GM12873 (cell line): ENCODE measurements around the gene OSR1.

Experiments used
- CTCF ChIP-seq: IDR thresholded peaks from 2 replicates; pipeline ENCODE4 v1.5.1; 2012; ENCODE audit warnings: low read depth, mild to moderate bottlenecking, moderate library complexity, low read length, control low read depth; ENCODE audit not compliant: insufficient read depth; ENCODE audit errors: missing control alignments

OSR1 gene

GRCh38 chr2:19352946-19353720 lies 5.3 kb downstream of the OSR1 start:
- TF ChIP-seq CTCF: no peak

GRCh38 chr2:19351899-19352697 lies 6.3 kb downstream of the OSR1 start:
- no peak for TF ChIP-seq CTCF

- no peak for TF ChIP-seq CTCF
Observed at GRCh38 chr2:19351499-19351898, 6.9 kb downstream of the OSR1 start.

GRCh38 chr2:19350678-19351401 lies 7.6 kb downstream of the OSR1 start:
- no peak for TF ChIP-seq CTCF

- peak; percentile 83 for TF ChIP-seq CTCF
Observed at GRCh38 chr2:19349911-19350677, 8.3 kb downstream of the OSR1 start.

- TF ChIP-seq CTCF: no peak
Observed at GRCh38 chr2:19348692-19349091, 9.7 kb downstream of the OSR1 start.
